HG03442 (cell line): ENCODE data around the gene OTUB2.

Source experiments
- ATAC-seq: cut with Tn5 transposase; IDR thresholded peaks from one replicate; pipeline ENCODE4 v1.9.1; 2021; ENCODE audit warnings: mild to moderate bottlenecking, moderate library complexity; ENCODE audit not compliant: unreplicated experiment

The OTUB2 gene

GRCh38 chr14:94089479-94089878 lies 63.3 kb downstream of the OTUB2 start:
- no peak for ATAC-seq

GRCh38 chr14:94093418-94093817 lies 67.3 kb downstream of the OTUB2 start:
- no peak for ATAC-seq

GRCh38 chr14:94097091-94097490 lies 71.0 kb downstream of the OTUB2 start:
- ATAC-seq, result no peak
